Esophagus squamous epithelium (tissue), 5 donors: ENCODE results near the gene ZNF518A. TPM values are rescaled to one million over a fixed set of nuclear protein-coding genes. Genes with fewer than 3 reads are reported as not detected.

Experiments
- DNase-seq: peaks from one replicate; lab custom pipeline; 2025; lab: John Stamatoyannopoulos, UW
- H3K27ac ChIP-seq, 4 donors: fragments of 200-600 bp; sonication (generic); one replicate each; pipeline ENCODE4 v1.5.1; 2016 to 2019; ENCODE audit warnings: mild to moderate bottlenecking in 1 of 4
- H3K27me3 ChIP-seq, 4 donors: fragments of 200-600 bp; sonication (generic); 1 replicate in 3 of 4; 2 replicates in 1 of 4; pipeline versions ENCODE4 v1.5.1 to v1.6.0; 2017 to 2021; ENCODE audit warnings: antibody characterized with exemption in 1 of 4
- H3K36me3 ChIP-seq, 3 donors: fragments of 200-600 bp; sonication (generic); one replicate each; pipeline ENCODE4 v1.5.1; 2016 to 2019
- H3K4me1 ChIP-seq, 3 donors: fragments of 200-600 bp; sonication (generic); one replicate each; pipeline ENCODE4 v1.5.1; 2017 to 2019
- H3K4me3 ChIP-seq, 4 donors: fragments of 200-600 bp; sonication (generic); 1 replicate in 3 of 4; 2 replicates in 1 of 4; pipeline ENCODE4 v1.5.1; 2016 to 2019; ENCODE audit warnings: mild to moderate bottlenecking in 2 of 4, moderate library complexity in 1 of 4
- H3K9me3 ChIP-seq, 3 donors: fragments of 200-600 bp; sonication (generic); one replicate each; pipeline ENCODE4 v1.5.1; 2016 to 2019
- CTCF ChIP-seq, 6 experiments: fragments of 450-650 bp in 4 of 6; fragments of 200-600 bp in 2 of 6; sonication (generic) in 2 of 6; IDR thresholded peaks; one replicate each; pipeline ENCODE4 v1.5.1; 2016 to 2019; ENCODE audit warnings: antibody characterized with exemption in 6 of 6, mild to moderate bottlenecking in 4 of 6, moderate library complexity in 4 of 6
- POLR2A ChIP-seq, 4 donors: fragments of 450-650 bp; IDR thresholded peaks; one replicate each; pipeline ENCODE4 v1.6.1; 2017; ENCODE audit warnings: antibody characterized with exemption in 4 of 4, mild to moderate bottlenecking in 4 of 4, moderate library complexity in 3 of 4
- WGBS, 2 donors: methylation state at CpG; one replicate each; pipeline ENCODE4 v1.1.5; 2018; 5-methylcytosine and 5-hydroxymethylcytosine counted together
- intact Hi-C: fragments of 100-400 bp; cut with DNase I; formaldehyde crosslinking; loops from one replicate; pipeline ENCODE4 v1.15.0; 2022
- total RNA-seq, 4 donors: library from RNA; depleted of rRNA; stranded (reverse); fragments of >200 nt; gene quantifications; one replicate each; pipeline ENCODE4 v1.1.0, GENCODE V29; 2016
- donor health status: DM: yes; HTN: yes; CAD: no.

The ZNF518A gene
- total RNA-seq, 4 donors from 2014 or later = 8.3 to 16.4 (median 12.1) TPM

- intact Hi-C loops = loop anchor here (5.0 kb wide), 1 partner anchor 37 kb away; no protein-coding TSS in a partner anchor
- H3K9me3 ChIP-seq = peaks cover 0 to 5% (median 4%) of the 10 kb centered on the region in 3 donors
- 0% methylated on average over 3 to 10 of the region's 47 CpGs for WGBS, 2 donors
These were observed 40.2 kb upstream of the ZNF518A start for GRCh38 chr10:96089670-96090462.

GRCh38 chr10:96090463-96090800 lies 39.7 kb upstream of the ZNF518A start:
- no peak for TF ChIP-seq POLR2A (IDR thresholded peaks at IDR 0.05)
- no peak for TF ChIP-seq CTCF (IDR thresholded peaks at IDR 0.05)
- peaks cover 0 to 12% (median 0%) of the 10 kb centered on the region in 3 donors for H3K4me1 ChIP-seq
- H3K27ac ChIP-seq = peak overlapping the region; percentile 85 to 95 (median 93)
- DNase-seq = no peak
- H3K36me3 ChIP-seq = no peaks in the 10 kb centered on the region
- 77 to 79% methylated on average over 8 to 9 of the region's 9 CpGs for WGBS, 2 donors
- peak overlapping the region; percentile 53 to 85 (median 73) for H3K4me3 ChIP-seq
- intact Hi-C loops = loop anchor here (5.0 kb wide), 1 partner anchor 37 kb away; no protein-coding TSS in a partner anchor
- peaks cover 0 to 42% (median 5%) of the 10 kb centered on the region in 4 donors for H3K27me3 ChIP-seq
- peaks cover 0 to 5% (median 4%) of the 10 kb centered on the region in 3 donors for H3K9me3 ChIP-seq

More at GRCh38 chr10:96089670-96090462, 40.2 kb upstream of the ZNF518A start:
- Histone ChIP-seq H3K27ac (peak overlapping the region; percentile 85 to 95 (median 93)), H3K27me3 (peaks cover 0 to 37% (median 5%) of the 10 kb centered on the region in 4 donors), H3K36me3 (no peaks in the 10 kb centered on the region), H3K4me1 (peaks cover 0 to 12% (median 0%) of the 10 kb centered on the region in 3 donors), H3K4me3 (peak overlapping the region; percentile 53 to 85 (median 73))
- TF ChIP-seq CTCF (IDR thresholded peaks at IDR 0.05) (no peak), POLR2A (IDR thresholded peaks at IDR 0.05) (peak in 2 of 4 donors; percentile 24 to 28)
- peak; percentile 85 for DNase-seq

- 70 to 85% methylated on average over 8 of the region's 8 CpGs for WGBS, 2 donors
- Histone ChIP-seq H3K4me1 (peaks cover 0 to 12% (median 0%) of the 10 kb centered on the region in 3 donors), H3K27me3 (peaks cover 0 to 70% (median 5%) of the 10 kb centered on the region in 4 donors), H3K27ac (no peak overlapping the region), H3K36me3 (no peaks in the 10 kb centered on the region), H3K9me3 (peaks cover 0 to 5% (median 4%) of the 10 kb centered on the region in 3 donors), H3K4me3 (no peak overlapping the region)
- intact Hi-C loops = loop anchor here (5.0 kb wide), 1 partner anchor 34 kb away; no protein-coding TSS in a partner anchor
- no peak for TF ChIP-seq CTCF (IDR thresholded peaks at IDR 0.05)
- TF ChIP-seq POLR2A (IDR thresholded peaks at IDR 0.05) = no peak
- DNase-seq = no peak
These were observed 36.9 kb upstream of the ZNF518A start for GRCh38 chr10:96092999-96093767.

GRCh38 chr10:96093948-96094347 lies 36.1 kb upstream of the ZNF518A start:
- peaks cover 0 to 77% (median 5%) of the 10 kb centered on the region in 4 donors for H3K27me3 ChIP-seq
- H3K9me3 ChIP-seq = peaks cover 0 to 5% (median 4%) of the 10 kb centered on the region in 3 donors
- 28 to 48% methylated on average over 2 of the region's 2 CpGs for WGBS, 2 donors
- DNase-seq = no peak
- H3K36me3 ChIP-seq = no peaks in the 10 kb centered on the region
- TF ChIP-seq POLR2A (IDR thresholded peaks at IDR 0.05) (no peak), CTCF (IDR thresholded peaks at IDR 0.05) (no peak)
- H3K4me3 ChIP-seq = no peak overlapping the region
- peaks cover 0 to 12% (median 0%) of the 10 kb centered on the region in 3 donors for H3K4me1 ChIP-seq
- H3K27ac ChIP-seq = no peak overlapping the region
- intact Hi-C loops = loop anchor here (5.0 kb wide), 1 partner anchor 33 kb away; no protein-coding TSS in a partner anchor
